D721Med (cell line): ENCODE results near the gene CAVIN1.
"Not testable (repeated sequence)": the region's sequence is repeated elsewhere in the genome, so short reads cannot be mapped to it uniquely, and the experiment has no call there.

ENCODE experiments used
- DNase-seq: peaks from one replicate; pipeline ENCODE4 v3.0.0; 2011; ENCODE audit warnings: low spot score; ENCODE audit not compliant: insufficient read length
- FAIRE-seq: peaks from 2 replicates; lab custom pipeline; 2011; peaks lifted over from hg19 to GRCh38; lab: Jason Lieb, UNC
- TF ChIP-seq, protein P1 (sequence below): IDR thresholded peaks from 2 replicates; pipeline ENCODE4 v1.5.1; 2012; ENCODE audit warnings: mild to moderate bottlenecking, control low read depth; ENCODE audit not compliant: insufficient read depth; ENCODE audit errors: missing control alignments

Gene CAVIN1

DNA sequence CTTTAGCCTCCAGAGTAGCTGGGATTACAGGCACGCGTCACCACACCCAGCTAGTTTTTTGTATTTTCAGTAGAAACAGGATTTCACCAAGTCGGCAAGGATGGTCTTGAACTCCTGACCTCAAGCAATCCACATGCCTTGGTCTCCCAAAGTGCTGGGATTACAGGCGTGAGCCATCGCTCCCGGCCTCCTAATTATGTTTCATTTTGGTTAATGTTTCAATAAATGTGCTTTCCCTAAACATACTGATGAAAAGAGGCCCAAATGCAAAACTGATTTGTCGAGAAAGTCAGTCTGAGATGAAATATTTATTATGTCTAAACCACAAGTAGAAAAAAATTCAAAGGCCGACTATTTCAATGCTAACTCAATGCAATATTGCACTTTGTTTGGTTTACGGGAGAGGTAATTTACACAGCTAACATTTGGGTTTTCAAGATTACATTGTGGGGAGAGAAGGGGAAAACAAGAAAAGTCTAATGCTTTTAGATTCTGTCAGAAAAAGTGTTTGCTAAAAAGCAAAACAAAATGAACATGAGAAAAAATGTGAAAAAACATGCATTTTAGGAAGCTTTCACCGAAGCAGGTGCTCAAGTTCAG, 44.6 kb downstream of the CAVIN1 start:
- DNase-seq, result no peak
- TF ChIP-seq, protein P1, sequence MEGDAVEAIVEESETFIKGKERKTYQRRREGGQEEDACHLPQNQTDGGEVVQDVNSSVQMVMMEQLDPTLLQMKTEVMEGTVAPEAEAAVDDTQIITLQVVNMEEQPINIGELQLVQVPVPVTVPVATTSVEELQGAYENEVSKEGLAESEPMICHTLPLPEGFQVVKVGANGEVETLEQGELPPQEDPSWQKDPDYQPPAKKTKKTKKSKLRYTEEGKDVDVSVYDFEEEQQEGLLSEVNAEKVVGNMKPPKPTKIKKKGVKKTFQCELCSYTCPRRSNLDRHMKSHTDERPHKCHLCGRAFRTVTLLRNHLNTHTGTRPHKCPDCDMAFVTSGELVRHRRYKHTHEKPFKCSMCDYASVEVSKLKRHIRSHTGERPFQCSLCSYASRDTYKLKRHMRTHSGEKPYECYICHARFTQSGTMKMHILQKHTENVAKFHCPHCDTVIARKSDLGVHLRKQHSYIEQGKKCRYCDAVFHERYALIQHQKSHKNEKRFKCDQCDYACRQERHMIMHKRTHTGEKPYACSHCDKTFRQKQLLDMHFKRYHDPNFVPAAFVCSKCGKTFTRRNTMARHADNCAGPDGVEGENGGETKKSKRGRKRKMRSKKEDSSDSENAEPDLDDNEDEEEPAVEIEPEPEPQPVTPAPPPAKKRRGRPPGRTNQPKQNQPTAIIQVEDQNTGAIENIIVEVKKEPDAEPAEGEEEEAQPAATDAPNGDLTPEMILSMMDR, result no peak
- FAIRE-seq, result no peak

GRCh38 chr17:42373896-42374295, 49.2 kb downstream of the CAVIN1 start:
- DNase-seq, result no peak
- TF ChIP-seq, protein P1, result no peak
- FAIRE-seq, result no peak

- DNase-seq (no peak), FAIRE-seq (no peak)
- TF ChIP-seq, protein P1, result no peak
These were observed 50.9 kb downstream of the CAVIN1 start for GRCh38 chr17:42372142-42372541.

DNA sequence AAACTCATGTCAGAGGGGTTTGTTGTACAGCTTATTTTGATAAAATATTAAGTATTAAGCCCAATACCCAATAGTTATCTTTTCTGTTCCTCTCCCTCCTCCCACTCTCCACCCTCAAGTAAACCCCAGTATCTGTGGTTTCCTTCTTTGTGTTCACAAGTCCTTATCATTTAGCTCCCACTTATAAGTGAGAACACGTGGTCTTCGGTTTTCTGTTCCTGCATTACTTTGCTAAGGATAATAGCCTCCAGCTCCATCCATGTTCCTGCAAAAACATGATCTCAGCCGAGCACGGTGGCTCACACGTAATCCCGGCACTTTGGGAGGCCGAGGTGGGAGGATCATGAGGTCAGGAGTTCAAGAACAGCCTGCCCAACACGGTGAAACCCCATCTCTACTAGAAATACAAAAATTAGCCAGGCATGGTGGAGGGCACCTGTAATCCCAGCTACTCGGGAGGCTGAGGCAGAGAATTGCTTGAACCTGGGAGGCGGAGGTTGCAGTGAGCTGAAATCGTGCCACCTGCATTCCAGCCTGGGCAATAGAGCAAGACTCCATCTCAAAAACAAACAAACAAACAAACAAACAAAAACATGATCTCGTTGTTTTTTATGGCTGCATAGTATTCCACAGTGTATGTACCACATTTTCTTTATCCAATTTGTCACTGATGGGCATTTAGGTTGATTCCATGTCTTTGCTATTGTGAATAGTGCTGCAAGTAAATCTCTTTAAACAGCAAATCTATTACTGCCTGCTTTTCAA, 54.1 kb downstream of the CAVIN1 start:
- not testable (repeated sequence) for DNase-seq, FAIRE-seq

- FAIRE-seq, DNase-seq: not testable (repeated sequence)
These were observed 54.7 kb downstream of the CAVIN1 start for GRCh38 chr17:42368310-42368709.

DNA sequence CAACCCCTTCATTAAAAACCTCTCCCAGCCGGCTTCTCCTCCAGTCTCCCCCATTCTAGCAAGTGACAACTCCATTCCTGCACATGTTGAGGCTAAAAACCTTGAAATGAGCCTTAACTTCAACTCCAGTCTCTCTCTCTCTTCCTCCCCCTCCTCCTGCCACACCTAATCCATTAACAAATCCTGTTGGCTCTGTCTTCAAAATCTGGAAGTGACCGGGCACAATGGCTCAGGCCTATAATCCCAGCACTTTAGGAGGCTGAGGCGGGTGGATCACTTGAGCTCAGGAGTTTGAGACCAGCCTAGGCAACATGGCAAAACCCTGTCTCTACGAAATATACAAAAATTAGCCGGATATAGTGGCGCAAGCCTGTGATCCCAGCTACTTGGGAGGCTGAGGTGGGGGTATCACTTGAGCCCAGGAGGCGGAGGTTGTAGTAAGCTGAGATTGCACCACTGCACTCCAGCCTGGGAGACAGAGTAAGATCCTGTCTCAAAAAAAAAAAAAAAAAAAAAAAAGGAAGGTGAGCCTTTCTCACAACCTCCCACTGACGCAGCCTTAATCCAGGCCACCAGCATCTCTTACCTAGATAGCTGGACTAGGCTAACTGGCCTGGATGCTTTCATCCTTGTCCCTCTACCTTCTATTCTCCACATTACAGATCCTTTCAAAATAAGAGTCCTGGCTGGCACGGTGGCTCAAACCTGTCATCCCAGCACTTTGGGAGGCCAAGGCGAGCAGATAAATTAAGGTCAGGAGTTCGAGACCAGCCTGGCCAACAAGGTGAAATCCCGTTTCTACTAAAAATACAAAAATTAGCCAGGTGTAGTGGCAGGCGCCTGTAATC, 56.7 kb downstream of the CAVIN1 start:
- not testable (repeated sequence) for FAIRE-seq, DNase-seq

- FAIRE-seq, result no peak
- DNase-seq, result no peak
- TF ChIP-seq, protein P1, result no peak
These were observed 57.9 kb downstream of the CAVIN1 start for GRCh38 chr17:42365136-42365535.

DNA sequence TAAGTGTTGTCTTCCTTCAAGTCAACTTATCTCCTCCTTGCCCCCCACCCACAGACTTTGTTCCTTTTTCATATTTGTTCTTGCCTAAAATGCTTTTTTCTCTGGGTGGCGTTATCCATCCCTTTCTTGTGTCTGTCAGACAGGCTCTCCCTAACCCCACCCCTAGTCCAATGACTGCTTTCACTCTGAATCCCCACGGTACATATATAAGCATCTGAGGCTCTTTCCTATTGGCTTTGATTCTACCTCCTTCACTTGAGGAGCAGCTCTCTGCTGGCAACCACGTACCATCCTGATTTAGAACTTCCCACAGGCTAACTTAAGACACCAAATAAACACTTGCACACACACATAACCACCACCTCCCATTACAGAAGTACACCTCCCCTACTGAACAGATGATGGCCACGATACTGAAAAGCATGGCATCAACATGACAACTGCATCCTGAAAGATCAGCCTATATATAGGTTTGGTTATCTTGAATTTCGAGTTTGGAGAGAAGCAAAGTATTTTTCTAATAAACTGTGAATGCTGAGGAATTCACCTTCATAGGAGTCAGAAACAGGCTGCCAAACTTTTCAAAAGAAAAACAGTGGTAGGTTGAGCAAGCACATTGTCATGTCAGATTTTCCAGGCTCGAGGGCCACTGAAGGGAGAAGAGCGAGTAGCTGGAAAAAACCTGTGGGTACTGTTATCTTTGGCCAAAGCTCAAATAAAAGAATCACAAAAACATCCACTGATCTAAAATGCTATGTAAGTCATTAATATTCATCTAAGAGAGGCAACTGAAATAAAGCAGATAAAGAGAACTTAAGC, 59.1 kb downstream of the CAVIN1 start:
- no peak for FAIRE-seq
- TF ChIP-seq, protein P1, result no peak
- DNase-seq, result no peak
